ENCODE results near the gene SEC16A.
"Not testable (repeated sequence)": the region's sequence is repeated elsewhere in the genome, so short reads cannot be mapped to it uniquely, and the experiment has no call there.

Gene SEC16A

DNA sequence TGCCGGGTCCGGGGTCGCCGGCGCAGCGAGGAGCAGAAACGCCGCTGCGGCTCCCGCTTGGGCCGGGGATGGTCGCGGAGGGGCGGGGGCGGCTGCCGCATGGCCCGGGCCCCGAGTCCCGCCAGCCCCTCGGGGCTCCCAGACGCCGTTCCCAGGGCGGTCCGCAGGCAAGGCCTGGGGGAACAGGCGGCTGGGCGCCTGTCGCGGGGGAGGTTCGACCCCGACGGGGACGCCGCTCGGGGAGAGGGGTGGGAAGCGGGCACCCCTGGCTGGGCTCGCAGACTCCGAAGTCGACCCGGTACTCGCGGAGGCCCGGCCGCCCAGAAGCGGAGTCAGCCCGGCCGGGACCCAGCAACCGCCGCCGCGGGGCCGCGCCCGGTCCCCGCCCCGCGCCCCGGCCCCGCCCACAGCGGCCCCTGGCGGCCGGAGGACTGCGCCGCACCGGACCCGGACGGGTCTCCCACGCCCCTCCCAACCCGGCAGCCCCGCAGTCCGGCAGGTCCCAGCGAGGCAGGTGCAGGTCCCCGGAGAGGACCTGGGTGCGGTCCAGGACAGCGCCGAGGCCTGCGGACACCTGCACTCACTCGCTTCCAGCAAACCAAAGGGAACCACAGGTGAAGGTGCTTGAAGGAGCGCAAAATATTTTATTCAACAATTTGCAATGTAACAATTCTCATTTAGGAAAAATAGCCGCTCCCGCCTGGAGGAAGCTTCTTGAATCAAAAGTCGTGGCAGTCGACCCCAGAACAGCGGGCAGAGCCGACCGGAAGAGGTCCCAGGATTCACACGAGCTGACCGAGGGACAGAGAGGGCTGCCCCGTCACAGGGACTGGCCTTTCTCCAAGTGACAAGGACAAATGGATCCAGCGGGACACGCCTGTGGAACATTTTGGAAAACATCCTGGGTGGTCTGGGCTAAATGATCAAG, 43.1 kb downstream of the SEC16A start, which contains the start of gene INPP5E:
Gene INPP5E (minus strand): TSS at position 365 of the 928 bp plus-strand sequence. CDS start 426 bp downstream, outside the sequence.
- no peak for DNase-seq

DNA sequence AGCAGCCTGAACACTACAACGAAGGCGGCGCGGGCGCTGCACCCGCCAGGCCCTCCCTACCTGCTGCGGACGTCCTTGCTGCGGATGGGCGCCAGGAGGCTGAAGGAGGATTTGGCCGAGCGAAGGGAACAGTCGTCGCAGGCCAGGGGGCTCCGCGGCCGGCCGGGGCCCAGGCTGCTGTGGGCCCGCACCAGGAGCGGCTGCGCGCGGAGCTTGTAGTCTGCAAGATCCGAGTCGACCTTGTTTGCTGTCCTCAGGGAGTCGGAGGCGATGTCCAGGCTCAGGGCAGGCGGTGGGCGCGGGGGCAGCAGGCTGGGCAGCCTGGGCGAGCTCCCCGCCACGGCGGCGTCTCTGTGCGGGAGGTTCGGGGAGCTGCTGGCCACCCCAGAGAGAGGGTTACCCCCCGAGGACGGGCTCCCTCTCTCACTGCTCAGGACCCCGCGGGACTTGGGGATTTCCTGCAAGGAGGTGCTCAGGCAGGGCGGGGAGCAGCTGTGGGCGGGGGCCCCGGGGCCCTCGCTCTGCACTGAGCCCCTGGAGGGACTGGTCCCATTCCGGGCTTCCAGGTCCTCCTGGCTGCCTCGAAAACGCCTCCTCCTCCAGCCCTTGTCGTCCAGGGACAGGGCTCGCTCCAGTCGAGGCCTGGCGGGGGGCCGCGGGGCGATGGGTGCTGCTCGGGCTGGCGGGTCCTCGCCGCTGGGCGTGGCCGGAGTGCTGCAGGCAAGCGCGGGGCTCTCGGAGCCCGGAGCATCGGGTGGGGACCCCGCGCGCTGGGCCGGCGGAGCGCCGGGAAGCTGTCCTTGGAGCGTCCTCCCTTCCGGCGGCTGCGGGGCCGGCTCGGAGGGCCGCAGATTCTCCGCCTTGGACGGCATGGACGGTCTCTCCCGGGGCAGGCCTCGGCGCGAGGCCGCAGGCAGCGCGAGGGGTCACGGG, 44.0 kb downstream of the SEC16A start:
- DNase-seq, result no peak

DNA sequence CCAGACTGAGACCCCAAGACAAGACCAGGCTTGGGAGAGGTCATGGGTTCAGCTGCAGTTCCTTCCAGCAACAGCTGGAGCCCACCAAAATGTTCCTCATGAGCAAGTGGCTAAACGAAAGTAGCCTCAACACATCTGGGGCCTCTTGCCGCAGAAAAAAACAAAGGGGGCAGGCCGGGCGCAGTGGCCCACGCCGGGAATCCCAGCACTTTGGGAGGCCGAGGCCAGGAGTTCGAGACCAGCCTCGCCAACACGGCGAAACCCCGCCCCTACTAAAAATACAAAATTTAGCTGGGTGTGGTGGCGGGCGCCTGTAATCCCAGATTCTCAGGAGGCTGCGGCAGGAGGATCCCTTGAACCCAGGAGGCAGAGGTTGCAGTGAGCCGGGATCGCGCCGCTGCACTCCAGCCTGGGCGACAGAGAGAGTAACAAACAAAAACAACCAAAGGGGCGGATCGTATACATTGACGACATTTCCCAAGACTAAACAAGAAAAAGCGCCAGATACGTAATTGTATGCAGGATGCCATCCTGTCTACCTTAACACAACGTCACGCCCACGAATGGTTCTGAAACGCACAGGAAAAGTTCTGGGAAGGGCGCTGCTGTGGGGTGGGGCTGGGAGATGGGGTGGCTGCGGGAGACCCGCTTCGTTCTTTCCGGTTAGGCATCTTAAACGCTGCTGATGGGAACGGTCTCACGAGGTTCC, 44.8 kb downstream of the SEC16A start:
- no peak for DNase-seq

DNA sequence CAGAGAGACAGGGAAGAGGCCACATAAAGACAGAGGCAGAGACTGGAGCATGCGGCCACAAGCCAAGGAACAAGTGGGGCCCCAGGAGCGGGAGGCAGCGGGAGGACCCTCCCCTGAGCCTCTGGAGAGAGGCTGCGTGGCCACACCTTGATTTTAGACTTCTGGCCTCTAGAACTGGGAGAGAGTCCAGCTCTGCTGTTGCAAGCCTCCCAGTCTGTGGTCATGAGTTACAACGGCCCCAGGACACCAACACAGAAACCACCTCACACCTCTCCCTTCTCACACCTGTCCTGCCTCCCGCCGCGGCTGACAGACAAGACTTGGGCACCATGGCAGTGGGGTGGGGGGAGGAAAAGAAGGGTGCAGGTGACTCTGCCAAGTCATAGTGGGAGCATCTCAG, 45.4 kb downstream of the SEC16A start:
- DNase-seq, result no peak

DNA sequence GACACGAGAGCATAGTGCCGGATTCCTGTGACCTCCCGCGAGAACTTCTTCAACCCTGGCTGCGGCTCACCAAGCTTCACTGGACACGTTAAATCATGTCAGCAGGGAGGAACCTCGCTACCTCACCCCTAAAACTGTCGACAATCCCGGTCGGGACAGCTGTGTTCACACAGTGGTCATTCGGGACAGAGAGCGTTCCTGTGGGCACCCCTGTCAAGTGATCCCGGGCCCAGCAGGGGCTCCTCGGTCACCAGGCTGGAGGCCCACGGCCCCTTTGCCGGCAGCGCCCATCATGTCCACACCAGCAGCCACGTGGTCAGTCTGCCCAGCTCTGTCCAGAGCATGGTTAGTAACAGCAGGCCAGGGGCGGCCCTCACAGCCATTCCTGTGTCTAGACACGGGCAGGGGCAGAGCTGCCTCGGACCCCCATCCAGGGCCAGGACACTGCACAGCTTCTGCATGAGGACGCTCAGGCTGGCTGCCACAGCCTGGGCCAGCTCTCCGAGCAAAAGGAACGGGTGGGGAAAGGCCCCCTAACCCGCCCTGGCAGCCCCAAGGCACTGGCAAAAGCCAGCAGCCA, 46.7 kb downstream of the SEC16A start:
- DNase-seq, result no peak

DNA sequence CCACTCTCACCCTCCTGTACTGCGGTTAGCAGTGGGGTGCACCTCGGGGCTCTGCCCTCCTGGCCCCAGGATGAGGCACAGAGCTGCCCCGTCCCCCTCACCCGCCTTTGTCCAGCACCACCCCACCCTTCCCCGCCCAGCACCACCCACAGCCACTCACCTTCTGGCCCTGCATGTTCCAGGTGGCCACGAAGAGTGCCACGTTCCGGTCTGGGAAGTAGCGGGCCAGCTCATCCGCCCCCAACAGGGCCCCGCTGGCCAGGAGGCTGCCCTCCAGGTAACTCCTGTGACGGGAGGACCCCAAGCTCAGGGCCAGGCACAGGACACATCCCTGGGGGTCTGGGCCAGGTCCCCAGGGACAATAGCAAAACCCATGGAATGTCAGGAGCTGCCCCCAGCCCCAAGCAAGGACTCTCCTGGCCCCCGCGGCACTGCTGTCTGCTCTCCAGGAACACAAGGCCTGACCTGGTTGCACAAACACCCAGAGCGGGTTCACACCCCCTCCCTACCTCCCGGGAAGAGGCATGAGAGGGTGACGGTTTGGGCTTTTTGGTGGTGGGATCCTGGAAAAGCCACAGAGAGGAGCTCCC, 48.2 kb downstream of the SEC16A start:
- DNase-seq, result no peak

DNA sequence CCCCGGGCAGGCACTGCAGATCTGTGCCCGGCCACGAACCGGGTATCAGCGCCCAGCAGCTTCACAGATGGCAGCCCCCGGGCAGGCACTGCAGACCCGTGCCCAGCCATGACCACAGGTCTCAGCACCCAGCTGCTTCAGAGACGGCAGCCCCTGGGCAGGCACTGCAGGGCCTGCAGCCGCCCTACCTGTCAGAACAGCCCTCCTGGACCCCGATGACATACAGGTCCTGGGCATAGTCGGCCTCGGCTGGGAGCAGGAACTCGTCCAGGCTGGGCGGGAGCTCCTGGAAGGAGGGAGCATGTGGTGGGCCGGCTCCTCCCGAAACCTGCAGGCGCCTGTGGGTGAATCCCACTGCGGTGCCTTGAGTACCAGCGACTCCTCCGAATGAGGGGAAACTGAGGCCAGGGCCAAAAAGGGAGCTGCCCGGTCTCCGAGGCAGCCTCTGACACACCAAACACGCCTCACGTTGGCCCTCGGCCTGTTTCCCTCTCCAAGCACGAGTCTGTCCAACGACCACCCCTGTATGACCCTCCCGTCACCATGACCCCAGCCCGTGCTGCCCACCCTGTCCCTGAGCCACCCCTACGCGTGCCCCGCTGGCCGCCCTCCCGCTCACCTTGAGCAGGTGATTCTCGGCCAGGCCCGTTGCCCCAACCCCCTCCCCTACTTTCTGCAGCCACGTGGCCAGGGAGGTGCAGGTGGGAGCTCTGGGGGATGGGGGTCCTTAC, 48.8 kb downstream of the SEC16A start:
- no peak for DNase-seq

DNA sequence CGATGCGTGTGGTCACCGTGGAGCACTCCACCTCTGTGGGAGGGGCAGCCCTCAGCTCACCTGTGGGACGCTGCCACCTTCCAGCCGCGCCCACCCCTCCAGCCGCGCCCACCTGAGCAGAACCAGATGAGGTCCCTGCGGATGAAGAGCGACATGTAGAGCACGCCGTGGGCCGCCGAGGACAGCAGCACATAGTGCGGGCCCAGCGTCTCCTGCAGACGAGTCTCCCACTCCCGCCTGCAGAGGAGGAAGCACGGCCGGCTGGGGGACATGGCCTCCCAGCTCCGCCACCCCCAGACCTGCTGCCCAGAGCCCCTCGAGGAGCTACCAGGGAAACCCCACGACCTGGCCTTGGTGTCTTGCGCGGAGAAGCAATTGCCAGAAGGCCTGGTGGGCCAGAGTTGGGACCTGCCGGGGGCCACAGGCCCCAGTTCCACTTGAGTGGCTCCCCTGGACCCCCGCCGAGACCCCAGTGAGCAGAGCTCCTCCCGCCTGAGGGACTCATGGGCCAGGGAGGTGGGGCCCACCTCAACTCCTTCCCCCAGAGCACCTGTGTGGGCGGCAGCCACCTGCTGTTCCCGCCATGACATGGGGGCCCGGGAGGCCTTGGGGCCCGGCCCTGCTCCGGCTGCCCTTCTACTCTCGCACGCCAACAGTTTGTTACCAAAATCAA, 49.7 kb downstream of the SEC16A start:
- DNase-seq, result no peak

DNA sequence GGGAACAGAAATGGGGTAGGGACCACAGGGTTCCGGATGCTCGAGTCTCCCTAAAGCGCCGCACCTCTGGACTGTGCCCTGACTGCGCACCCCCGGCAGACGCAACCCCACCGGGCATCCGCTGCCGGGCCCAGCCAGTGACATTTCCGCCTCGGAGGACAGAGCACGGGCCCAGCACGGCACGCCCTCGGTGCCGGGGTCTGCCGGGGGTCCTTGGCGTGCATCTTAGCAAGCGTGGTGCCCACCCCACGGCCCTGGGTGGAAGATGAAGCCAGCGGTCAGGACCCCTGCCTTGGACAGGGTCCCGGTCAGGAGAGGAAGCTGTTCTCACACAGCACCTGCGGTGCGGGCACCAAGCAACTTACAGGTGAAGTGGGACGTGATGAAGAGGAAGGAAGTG, 50.2 kb downstream of the SEC16A start:
- no peak for DNase-seq

DNA sequence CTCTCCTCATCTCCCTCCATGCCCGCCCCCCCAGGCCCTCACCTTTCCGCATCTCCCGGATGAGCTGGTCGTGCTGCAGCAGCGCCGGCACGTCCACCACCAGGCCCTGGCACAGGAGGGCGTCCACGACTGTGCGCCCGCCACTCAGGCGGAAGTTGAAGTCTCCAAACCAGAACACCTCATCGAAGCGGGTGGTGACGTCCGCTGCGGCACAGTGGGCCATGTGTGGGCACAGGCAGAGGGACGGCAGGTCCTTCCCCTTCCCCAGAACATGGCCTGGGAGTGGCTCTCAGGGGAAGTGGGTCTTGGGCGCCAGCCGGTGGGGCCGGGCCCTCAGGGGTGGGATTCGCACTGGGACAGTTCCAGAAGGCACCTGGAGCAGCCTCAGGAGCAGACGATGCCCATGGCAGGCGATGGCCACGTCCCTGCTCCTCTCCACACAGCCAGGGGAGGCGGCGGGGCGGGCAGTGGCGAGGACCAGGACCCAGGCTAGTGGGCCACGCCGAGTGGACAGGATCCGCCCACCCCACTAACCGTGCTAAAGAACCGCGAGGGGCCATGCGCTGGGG, 51.0 kb downstream of the SEC16A start:
- no peak for DNase-seq

DNA sequence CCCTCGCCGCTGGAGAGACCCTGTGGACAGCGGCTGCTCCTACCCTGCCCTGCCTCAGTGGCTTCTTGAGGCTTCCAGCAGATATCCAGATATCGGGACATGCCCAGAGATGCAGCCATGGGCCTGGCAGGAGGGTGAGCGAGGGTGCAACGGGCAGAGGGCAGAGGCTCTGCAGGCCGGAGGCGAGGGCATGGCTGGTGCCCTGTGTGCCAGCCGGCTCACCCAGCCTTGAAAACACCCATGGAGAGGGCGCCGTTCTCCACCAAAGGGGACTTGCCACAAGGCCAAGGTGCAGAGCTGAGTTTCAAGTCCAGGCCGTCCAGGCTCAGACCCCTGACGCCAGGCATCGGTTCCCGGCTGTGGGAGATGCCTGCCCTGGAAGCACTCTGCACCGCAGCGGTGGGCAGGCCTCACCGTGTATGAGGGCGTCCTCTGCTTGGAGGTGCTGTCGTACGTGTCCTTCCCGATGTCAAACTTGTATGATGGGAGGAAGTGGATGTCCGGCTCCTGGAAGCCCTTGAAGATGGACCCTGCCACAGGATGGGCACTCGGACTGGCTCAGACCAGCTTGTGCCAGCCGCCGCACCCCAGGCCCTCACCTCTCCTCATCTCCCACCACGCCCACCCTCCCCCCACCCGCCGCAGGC, 52.1 kb downstream of the SEC16A start:
- no peak for DNase-seq

DNA sequence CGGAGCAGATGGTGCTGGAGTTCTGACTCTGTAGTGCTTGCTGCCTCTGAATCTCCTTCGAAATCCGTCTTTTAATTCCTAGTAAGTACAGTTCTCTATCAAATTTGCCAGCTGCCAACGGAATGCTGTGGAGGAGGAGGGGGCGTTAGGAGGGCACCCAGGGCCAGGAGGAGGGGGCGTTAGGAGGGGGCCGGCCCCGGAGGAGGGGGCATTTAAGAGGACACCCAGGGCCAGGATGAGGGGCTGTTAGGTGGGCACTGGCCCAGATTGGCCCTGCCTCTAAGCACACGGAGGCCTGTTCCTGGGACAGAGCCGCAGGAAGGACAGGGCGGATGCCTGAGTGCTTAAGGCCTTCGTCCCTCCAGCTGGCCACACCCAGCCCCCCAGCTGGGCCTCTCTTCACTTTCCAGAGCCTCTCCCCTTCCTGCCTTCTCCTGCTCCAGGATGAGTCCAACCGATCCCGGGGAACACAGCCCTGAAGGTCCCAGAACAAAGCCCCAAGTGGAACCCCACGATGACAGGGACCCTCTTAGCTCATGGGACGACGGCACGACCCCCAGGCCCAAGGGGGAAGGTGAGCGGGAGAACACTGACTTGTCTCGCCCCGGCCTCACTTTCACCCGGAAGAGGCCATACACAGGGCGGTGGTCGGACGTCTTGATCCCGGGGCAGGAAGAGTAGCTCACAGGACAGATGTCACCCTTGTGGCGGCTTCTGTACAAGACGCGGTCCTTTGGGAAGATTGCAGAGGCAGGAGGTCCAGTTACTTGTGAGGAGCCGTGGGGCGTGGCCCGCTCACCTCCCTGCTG, 53.0 kb downstream of the SEC16A start:
- no peak for DNase-seq

DNA sequence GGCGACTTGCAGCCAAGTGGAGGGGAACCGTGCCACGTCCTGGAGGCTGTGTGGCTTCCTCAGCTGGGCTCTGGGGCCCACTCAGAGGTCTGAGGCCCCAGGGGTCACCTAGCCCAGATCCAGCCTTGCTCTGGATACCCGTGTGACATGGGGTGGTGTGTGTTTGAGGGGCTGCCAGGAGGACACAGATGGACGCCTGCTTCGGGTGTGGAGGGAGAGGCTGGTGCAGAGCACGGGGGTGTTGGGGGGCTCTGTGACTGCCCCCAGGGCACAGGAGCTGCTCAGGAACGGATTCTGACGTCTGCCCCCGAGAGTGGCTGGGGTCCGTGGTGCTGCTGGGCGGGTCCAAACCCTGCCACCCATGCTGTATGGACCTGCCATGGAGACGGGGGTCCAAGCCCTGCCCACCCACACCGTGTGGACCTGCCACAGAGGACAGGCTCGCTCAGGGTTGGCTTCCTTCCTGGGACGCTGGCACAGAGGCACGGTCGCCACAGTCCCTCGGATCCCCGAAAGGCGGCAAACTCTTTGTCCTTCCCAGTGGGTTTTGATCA, 53.7 kb downstream of the SEC16A start:
- no peak for DNase-seq

DNA sequence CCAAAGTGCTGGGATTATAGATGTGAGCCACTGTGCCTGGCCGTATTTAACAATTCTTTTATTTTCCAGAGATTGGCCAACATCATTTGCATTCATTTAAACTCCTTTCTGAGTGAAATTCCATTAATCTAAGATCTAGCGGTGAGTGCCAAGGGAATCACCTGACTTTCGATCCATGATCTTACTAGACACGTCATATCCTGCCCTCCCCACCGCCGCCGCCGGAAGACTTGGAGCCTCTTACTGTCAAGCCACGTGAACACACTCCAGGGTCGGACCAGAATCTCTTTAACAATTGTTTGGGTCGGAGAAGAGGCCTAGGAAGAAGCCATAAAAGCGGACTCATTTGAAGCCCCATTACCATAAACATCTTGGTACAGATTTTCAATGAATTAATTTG, 56.1 kb downstream of the SEC16A start:
- no peak for DNase-seq

DNA sequence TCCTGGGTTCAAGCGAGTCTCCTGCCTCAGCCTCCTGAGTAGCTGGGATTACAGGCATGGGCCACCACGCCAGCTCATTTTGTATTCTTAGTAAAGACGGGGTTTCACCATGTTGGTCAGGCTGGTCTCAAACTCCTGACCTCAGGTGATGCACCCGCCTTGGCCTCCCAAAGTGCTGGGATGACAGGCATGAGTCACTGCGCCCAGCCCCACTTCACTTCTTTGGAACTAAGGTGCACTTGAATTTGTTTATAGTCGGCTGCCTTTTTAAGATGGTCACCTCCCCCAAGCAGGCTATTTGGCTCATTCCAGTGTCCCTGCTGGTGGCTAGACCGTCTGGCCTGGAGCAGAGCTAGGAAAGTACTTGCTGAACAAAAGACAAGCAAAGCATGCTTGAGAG, 57.5 kb downstream of the SEC16A start:
- DNase-seq, result not testable (repeated sequence)

DNA sequence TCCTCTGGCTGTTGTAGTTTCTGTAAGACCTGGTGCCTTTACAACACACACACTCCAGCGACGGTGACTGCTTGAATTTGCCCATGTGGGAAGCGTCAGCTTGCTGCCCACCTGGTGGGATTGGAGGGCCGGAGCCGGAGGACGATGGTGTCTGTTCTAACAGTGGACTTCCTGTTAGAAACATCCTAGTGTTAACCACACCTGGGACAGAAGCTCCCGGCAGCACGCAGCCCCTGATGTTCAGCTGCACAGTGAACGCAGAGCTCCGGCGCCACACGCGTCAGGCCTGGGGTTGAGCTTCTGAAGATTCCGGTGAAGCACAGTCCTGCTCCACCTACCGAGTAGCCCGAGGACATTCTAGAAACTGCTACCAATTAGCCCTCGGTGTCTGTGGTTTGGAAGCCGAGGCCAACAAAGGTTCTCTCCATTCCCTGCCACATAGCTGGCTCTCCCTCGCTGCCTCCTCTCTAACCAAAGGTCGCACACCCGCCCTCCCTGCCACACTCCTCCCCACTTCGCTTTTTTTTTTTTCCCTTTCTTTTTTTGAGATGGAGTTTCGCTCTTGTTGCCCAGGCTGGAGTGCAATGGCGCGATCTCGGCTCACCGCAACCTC, 58.0 kb downstream of the SEC16A start:
- DNase-seq, result no peak

DNA sequence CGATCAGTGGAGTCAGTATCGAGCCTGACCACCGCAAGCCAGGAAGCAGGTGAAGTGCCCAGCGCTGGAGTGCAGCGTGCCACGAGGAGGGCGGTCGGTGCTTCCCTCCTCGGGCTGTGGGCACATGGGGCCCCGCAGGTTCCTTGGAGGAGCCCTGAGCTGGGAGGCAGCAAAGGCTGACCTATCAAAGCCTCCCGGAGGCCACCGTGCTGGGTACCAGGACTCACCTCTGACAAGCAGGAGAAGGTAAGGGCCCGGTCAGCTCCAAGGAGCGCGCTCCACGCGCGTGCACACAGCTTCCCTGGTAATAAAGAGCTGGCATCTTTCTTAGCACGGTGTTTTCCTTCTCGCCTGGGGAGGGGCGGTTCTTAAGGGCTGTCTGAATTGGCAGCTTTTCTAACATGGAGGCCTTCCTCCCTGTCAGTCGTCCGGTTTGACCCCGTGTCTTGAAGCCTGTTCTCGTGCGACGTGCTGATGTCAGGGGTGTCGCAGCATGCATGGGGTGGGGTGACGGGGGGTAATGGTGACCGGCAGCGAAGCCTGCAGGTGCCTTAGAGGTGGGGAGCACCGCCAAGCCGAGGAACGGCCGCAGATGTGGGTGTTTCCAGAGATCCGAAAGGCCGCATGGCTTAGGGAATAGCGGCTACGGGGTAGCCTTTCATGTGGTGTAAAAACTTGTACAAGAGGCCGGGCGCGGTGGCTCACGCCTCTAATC, 59.3 kb downstream of the SEC16A start:
- no peak for DNase-seq

DNA sequence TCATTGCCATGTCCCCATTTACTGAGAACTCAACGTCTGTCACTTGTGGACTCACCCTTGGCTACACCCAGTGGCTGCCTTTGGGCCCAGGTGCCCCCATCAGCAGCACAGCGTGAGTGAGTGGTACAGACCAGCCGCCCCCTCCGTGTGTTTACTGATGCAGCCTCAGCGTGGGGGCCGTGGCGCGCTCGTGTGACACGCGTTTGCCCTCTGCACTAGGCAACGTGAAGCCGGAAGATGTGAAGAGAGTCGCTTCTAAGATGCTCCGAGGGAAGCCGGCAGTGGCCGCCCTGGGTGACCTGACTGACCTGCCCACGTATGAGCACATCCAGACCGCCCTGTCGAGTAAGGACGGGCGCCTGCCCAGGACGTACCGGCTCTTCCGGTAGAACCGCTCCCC, 60.0 kb downstream of the SEC16A start:
- DNase-seq, result no peak
